GM18505 (cell line): ENCODE measurements around the gene PDGFC.

Experiments
- ATAC-seq: cut with Tn5 transposase; IDR thresholded peaks from one replicate; pipeline ENCODE4 v1.9.1; 2021; ENCODE audit not compliant: unreplicated experiment
- POLR2A ChIP-seq: IDR thresholded peaks from 4 replicates; pipeline ENCODE4 v1.6.1; 2011; ENCODE audit warnings: borderline replicate concordance; ENCODE audit not compliant: insufficient read depth, insufficient read length; ENCODE audit errors: extremely low read depth

Gene PDGFC

GRCh38 chr4:156803056-156803455 is 168.5 kb downstream of the PDGFC start:
- ATAC-seq = no peak
- TF ChIP-seq POLR2A = no peak

GRCh38 chr4:156800463-156800862 is 171.1 kb downstream of the PDGFC start:
- ATAC-seq = no peak
- TF ChIP-seq POLR2A = no peak

- no peak for TF ChIP-seq POLR2A
- ATAC-seq = no peak
Measured at GRCh38 chr4:156799121-156799589, 172.4 kb downstream of the PDGFC start.

- TF ChIP-seq POLR2A = no peak
- ATAC-seq = no peak
Measured at GRCh38 chr4:156798438-156798837, 173.2 kb downstream of the PDGFC start.

- TF ChIP-seq POLR2A = no peak
- no peak for ATAC-seq
Measured at GRCh38 chr4:156797206-156797605, 174.4 kb downstream of the PDGFC start.

GRCh38 chr4:156795727-156796126 is 175.9 kb downstream of the PDGFC start:
- ATAC-seq = no peak
- TF ChIP-seq POLR2A = no peak

GRCh38 chr4:156794863-156795262 is 176.7 kb downstream of the PDGFC start:
- no peak for ATAC-seq

GRCh38 chr4:156792462-156793085 is 179.0 kb downstream of the PDGFC start:
- no peak for TF ChIP-seq POLR2A
- no peak for ATAC-seq

More at GRCh38 chr4:156794863-156795262, 176.7 kb downstream of the PDGFC start:
- no peak for TF ChIP-seq POLR2A

GRCh38 chr4:156790866-156791265 is 180.7 kb downstream of the PDGFC start:
- ATAC-seq = no peak
- TF ChIP-seq POLR2A = no peak

- ATAC-seq = no peak
- no peak for TF ChIP-seq POLR2A
Measured at GRCh38 chr4:156788782-156789181, 182.8 kb downstream of the PDGFC start.

- no peak for TF ChIP-seq POLR2A
- ATAC-seq = no peak
Measured at GRCh38 chr4:156786713-156787112, 184.9 kb downstream of the PDGFC start.

GRCh38 chr4:156784970-156785369 is 186.6 kb downstream of the PDGFC start:
- no peak for ATAC-seq

GRCh38 chr4:156783966-156784365 is 187.6 kb downstream of the PDGFC start:
- no peak for TF ChIP-seq POLR2A
- no peak for ATAC-seq

More at GRCh38 chr4:156784970-156785369, 186.6 kb downstream of the PDGFC start:
- no peak for TF ChIP-seq POLR2A

GRCh38 chr4:156782491-156782890 is 189.1 kb downstream of the PDGFC start:
- TF ChIP-seq POLR2A = no peak
- ATAC-seq = no peak
